ENCODE data around the gene FRY. TPM values are rescaled to one million over a fixed set of nuclear protein-coding genes. Genes with fewer than 3 reads are reported as not detected.
"Not testable (repeated sequence)": the region's sequence is repeated elsewhere in the genome, so short reads cannot be mapped to it uniquely, and the experiment has no call there.

FRY gene
- 2.4 and 3.2 TPM in 2 replicates for total RNA-seq

GRCh38 chr13:32031025-32031814, at the start of gene FRY:
FRY (plus strand) TSS chr13:32031774; CDS start chr13:32031796, 22 bp downstream.
- H3K9me3 Mint-ChIP-seq = no peaks in the 10 kb centered on the region
- intact Hi-C loops (cut with micrococcal nuclease) = loop anchor here (1.0 to 10.0 kb wide), 7 partner anchors 16 to 1794 kb away; partner anchors contain the start of genes BRCA2, N4BP2L1, PDS5B and ZAR1L
- H3K4me1 Mint-ChIP-seq (ENCODE audit: low read depth) = peaks cover 52% of the 10 kb centered on the region
- H3K4me3 Mint-ChIP-seq = peak within 1 kb of the TSS; percentile 94
- peak within 1 kb of the TSS; percentile 82 for H3K27ac Mint-ChIP-seq
- H3K27me3 Mint-ChIP-seq (ENCODE audit: insufficient read depth) = peaks cover 6% of the 10 kb centered on the region
- peak; percentile 44 for DNase-seq (ENCODE audit: low spot score)
- H3K36me3 Mint-ChIP-seq (ENCODE audit: low read depth) = no peaks in the 10 kb centered on the region

- Mint-ChIP-seq H3K27me3 (ENCODE audit: insufficient read depth) (peaks cover 6% of the 10 kb centered on the region), H3K9me3 (no peaks in the 10 kb centered on the region), H3K36me3 (ENCODE audit: low read depth) (no peaks in the 10 kb centered on the region), H3K27ac (no peak overlapping the region), H3K4me3 (no peak overlapping the region), H3K4me1 (ENCODE audit: low read depth) (no peaks in the 10 kb centered on the region)
- intact Hi-C loops (cut with micrococcal nuclease) = no loop called here
- no peak for DNase-seq (ENCODE audit: low spot score)
These were observed 49.5 kb upstream of the FRY start for GRCh38 chr13:31982124-31982523.

GRCh38 chr13:31982540-31982939, 49.0 kb upstream of the FRY start:
- intact Hi-C loops (cut with micrococcal nuclease) = no loop called here
- no peaks in the 10 kb centered on the region for H3K36me3 Mint-ChIP-seq (ENCODE audit: low read depth)
- H3K4me3 Mint-ChIP-seq = no peak overlapping the region
- peaks cover 6% of the 10 kb centered on the region for H3K27me3 Mint-ChIP-seq (ENCODE audit: insufficient read depth)
- H3K9me3 Mint-ChIP-seq = no peaks in the 10 kb centered on the region
- H3K4me1 Mint-ChIP-seq (ENCODE audit: low read depth) = no peaks in the 10 kb centered on the region
- DNase-seq (ENCODE audit: low spot score) = no peak
- no peak overlapping the region for H3K27ac Mint-ChIP-seq

- H3K27me3 Mint-ChIP-seq (ENCODE audit: insufficient read depth); H3K9me3 Mint-ChIP-seq; H3K4me1 Mint-ChIP-seq (ENCODE audit: low read depth); DNase-seq (ENCODE audit: low spot score); H3K36me3 Mint-ChIP-seq (ENCODE audit: low read depth); H3K4me3 Mint-ChIP-seq; H3K27ac Mint-ChIP-seq; intact Hi-C loops (cut with micrococcal nuclease): not testable (repeated sequence)
These were observed 47.9 kb upstream of the FRY start for GRCh38 chr13:31983696-31984095.

GRCh38 chr13:31984388-31984787, 47.2 kb upstream of the FRY start:
- H3K36me3 Mint-ChIP-seq (ENCODE audit: low read depth); intact Hi-C loops (cut with micrococcal nuclease); H3K4me1 Mint-ChIP-seq (ENCODE audit: low read depth); H3K9me3 Mint-ChIP-seq; H3K27ac Mint-ChIP-seq; H3K4me3 Mint-ChIP-seq; H3K27me3 Mint-ChIP-seq (ENCODE audit: insufficient read depth); DNase-seq (ENCODE audit: low spot score): not testable (repeated sequence)

- no peaks in the 10 kb centered on the region for H3K4me1 Mint-ChIP-seq (ENCODE audit: low read depth)
- intact Hi-C loops (cut with micrococcal nuclease) = no loop called here
These were observed 44.7 kb upstream of the FRY start for GRCh38 chr13:31986676-31987470.

GRCh38 chr13:31987535-31988170, 43.9 kb upstream of the FRY start:
- intact Hi-C loops (cut with micrococcal nuclease) = no loop called here
- no peaks in the 10 kb centered on the region for H3K9me3 Mint-ChIP-seq

More at GRCh38 chr13:31986676-31987470, 44.7 kb upstream of the FRY start:
- H3K27me3 Mint-ChIP-seq (ENCODE audit: insufficient read depth) = peaks cover 4% of the 10 kb centered on the region
- no peak for DNase-seq (ENCODE audit: low spot score)
- no peaks in the 10 kb centered on the region for H3K9me3 Mint-ChIP-seq
- no peaks in the 10 kb centered on the region for H3K36me3 Mint-ChIP-seq (ENCODE audit: low read depth)
- no peak overlapping the region for H3K27ac Mint-ChIP-seq
- H3K4me3 Mint-ChIP-seq = no peak overlapping the region

GRCh38 chr13:31994367-31994766, 37.2 kb upstream of the FRY start:
- H3K4me1 Mint-ChIP-seq (ENCODE audit: low read depth); H3K4me3 Mint-ChIP-seq; H3K27ac Mint-ChIP-seq; intact Hi-C loops (cut with micrococcal nuclease); H3K36me3 Mint-ChIP-seq (ENCODE audit: low read depth); H3K9me3 Mint-ChIP-seq; H3K27me3 Mint-ChIP-seq (ENCODE audit: insufficient read depth); DNase-seq (ENCODE audit: low spot score): not testable (repeated sequence)

More at GRCh38 chr13:31987535-31988170, 43.9 kb upstream of the FRY start:
- Mint-ChIP-seq H3K36me3 (ENCODE audit: low read depth) (no peaks in the 10 kb centered on the region), H3K27ac (no peak overlapping the region), H3K4me1 (ENCODE audit: low read depth) (no peaks in the 10 kb centered on the region), H3K27me3 (ENCODE audit: insufficient read depth) (peaks cover 4% of the 10 kb centered on the region), H3K4me3 (no peak overlapping the region)
- no peak for DNase-seq (ENCODE audit: low spot score)

GRCh38 chr13:31996601-31997000, 35.0 kb upstream of the FRY start:
- H3K9me3 Mint-ChIP-seq = no peaks in the 10 kb centered on the region
- no peaks in the 10 kb centered on the region for H3K36me3 Mint-ChIP-seq (ENCODE audit: low read depth)
- H3K4me1 Mint-ChIP-seq (ENCODE audit: low read depth) = no peaks in the 10 kb centered on the region
- no peaks in the 10 kb centered on the region for H3K27me3 Mint-ChIP-seq (ENCODE audit: insufficient read depth)
- intact Hi-C loops (cut with micrococcal nuclease) = no loop called here
- H3K4me3 Mint-ChIP-seq = no peak overlapping the region
- H3K27ac Mint-ChIP-seq = no peak overlapping the region
- DNase-seq (ENCODE audit: low spot score) = no peak

GRCh38 chr13:31997641-31998040, 33.9 kb upstream of the FRY start:
- no peaks in the 10 kb centered on the region for H3K36me3 Mint-ChIP-seq (ENCODE audit: low read depth)
- no peak for DNase-seq (ENCODE audit: low spot score)
- intact Hi-C loops (cut with micrococcal nuclease) = no loop called here
- H3K9me3 Mint-ChIP-seq = no peaks in the 10 kb centered on the region
- no peaks in the 10 kb centered on the region for H3K27me3 Mint-ChIP-seq (ENCODE audit: insufficient read depth)
- H3K4me3 Mint-ChIP-seq = no peak overlapping the region
- no peak overlapping the region for H3K27ac Mint-ChIP-seq
- no peaks in the 10 kb centered on the region for H3K4me1 Mint-ChIP-seq (ENCODE audit: low read depth)

- H3K4me1 Mint-ChIP-seq (ENCODE audit: low read depth) = no peaks in the 10 kb centered on the region
- no peaks in the 10 kb centered on the region for H3K27me3 Mint-ChIP-seq (ENCODE audit: insufficient read depth)
- H3K4me3 Mint-ChIP-seq = no peak overlapping the region
- no peak for DNase-seq (ENCODE audit: low spot score)
- H3K36me3 Mint-ChIP-seq (ENCODE audit: low read depth) = no peaks in the 10 kb centered on the region
- H3K9me3 Mint-ChIP-seq = no peaks in the 10 kb centered on the region
- intact Hi-C loops (cut with micrococcal nuclease) = no loop called here
- H3K27ac Mint-ChIP-seq = no peak overlapping the region
These were observed 33.4 kb upstream of the FRY start for GRCh38 chr13:31998131-31998530.

- intact Hi-C loops (cut with micrococcal nuclease); H3K4me3 Mint-ChIP-seq; H3K36me3 Mint-ChIP-seq (ENCODE audit: low read depth); H3K4me1 Mint-ChIP-seq (ENCODE audit: low read depth); H3K27ac Mint-ChIP-seq; H3K9me3 Mint-ChIP-seq; DNase-seq (ENCODE audit: low spot score); H3K27me3 Mint-ChIP-seq (ENCODE audit: insufficient read depth): not testable (repeated sequence)
These were observed 30.8 kb upstream of the FRY start for GRCh38 chr13:32000754-32001153.
